GM12878 (cell line): ENCODE data around the gene P3R3URF. TPM values are rescaled to one million over a fixed set of nuclear protein-coding genes. Genes with fewer than 3 reads are reported as not detected.

Experiments
- ATAC-seq: fragments of 200-7000 bp; cut with Tn5 transposase; 3 replicates; pipeline ENCODE4 v1.9.1; 2020; ENCODE audit warnings: mild to moderate bottlenecking, moderate library complexity
- Bru-seq: library from RNA; stranded (reverse); fragments of 400-500 nt; gene quantifications from one replicate; lab custom pipeline; 2021; lab: Mats Ljungman, UMichigan
- BruChase-seq, 2 experiments: library from RNA; stranded (reverse); fragments of 400-500 nt; gene quantifications; one replicate each; lab custom pipeline; 2021; lab: Mats Ljungman, UMichigan
- BruUV-seq: library from RNA; stranded (reverse); fragments of 400-500 nt; replicated peaks from 2 replicates; lab custom pipeline; 2021; lab: Mats Ljungman, UMichigan
- CTCF ChIA-PET: fragments of 300-600 bp; sonication (Branson Sonifier 250); formaldehyde crosslinking; extraction: SDS; loops from one replicate; lab custom pipeline; 2021; ENCODE audit warnings: inconsistent platforms; lab: Yijun Ruan, JAX
- POLR2A ChIA-PET: fragments of 350-600 bp; formaldehyde crosslinking; extraction: SDS; loops from one replicate; lab custom pipeline; 2021; ENCODE audit warnings: inconsistent platforms; lab: Charles Lee
- RAD21 ChIA-PET: fragments of 300-600 bp; sonication (Branson Sonifier 250); formaldehyde crosslinking; loops from one replicate; lab custom pipeline; 2023; ENCODE audit warnings: antibody characterized with exemption; ENCODE audit not compliant: unreplicated experiment; lab: Charles Lee
- SMC1A ChIA-PET: fragments of 300-600 bp; sonication (Branson Sonifier 250); formaldehyde crosslinking; loops from one replicate; lab custom pipeline; 2023; ENCODE audit not compliant: unreplicated experiment, uncharacterized antibody; lab: Charles Lee
- DNase-seq: peaks from one replicate; pipeline ENCODE4 v3.0.0-alpha.2; 2011; ENCODE audit warnings: low read depth, low spot score
- FAIRE-seq: peaks from 3 replicates; lab custom pipeline; 2011; peaks lifted over from hg19 to GRCh38; lab: Jason Lieb, UNC
- H2AFZ ChIP-seq: 2 replicates; pipeline ENCODE4 v1.6.0; 2011; ENCODE audit warnings: low read depth, low read length, control low read depth; ENCODE audit not compliant: control insufficient read depth
- H3K27ac ChIP-seq: 2 replicates; pipeline ENCODE4 v1.5.1; 2011; ENCODE audit warnings: control low read depth; ENCODE audit not compliant: control insufficient read depth, insufficient read depth
- H3K27me3 ChIP-seq, 2 experiments: replicated peaks in 1 of 2; 2 replicates each; pipeline versions ENCODE4 v1.6.0 to v1.6.1; 2011; ENCODE audit warnings: low read length in 1 of 2; ENCODE audit not compliant: control insufficient read depth in 2 of 2, insufficient read depth in 2 of 2
- H3K36me3 ChIP-seq, 2 experiments: 2 replicates each; pipeline ENCODE4 v1.5.1; 2011; ENCODE audit warnings: low read length in 1 of 2; ENCODE audit not compliant: control insufficient read depth in 2 of 2, insufficient read depth in 2 of 2
- H3K4me1 ChIP-seq: 2 replicates; pipeline ENCODE4 v1.6.1; 2011; ENCODE audit warnings: mild to moderate bottlenecking, low read length, moderate library complexity, mixed read lengths; ENCODE audit not compliant: control insufficient read depth, insufficient read depth
- H3K4me2 ChIP-seq: 2 replicates; pipeline ENCODE4 v1.6.0; 2011; ENCODE audit warnings: control low read depth; ENCODE audit not compliant: control insufficient read depth, insufficient read depth
- H3K4me3 ChIP-seq: fragments of 200-600 bp; sonication (generic); 2 replicates; pipeline ENCODE4 v1.5.1; 2016
- H3K79me2 ChIP-seq: 2 replicates; pipeline ENCODE4 v1.6.0; 2011; ENCODE audit warnings: low read length; ENCODE audit not compliant: control insufficient read depth, insufficient read depth
- H3K9ac ChIP-seq: 2 replicates; pipeline ENCODE4 v1.8.0; 2011; ENCODE audit warnings: low read length, control low read depth, mixed read lengths; ENCODE audit not compliant: control insufficient read depth, insufficient read depth
- H3K9me3 ChIP-seq: replicated peaks from 3 replicates; pipeline ENCODE4 v1.5.1; 2011; ENCODE audit warnings: mild to moderate bottlenecking, low read length; ENCODE audit not compliant: control insufficient read depth, insufficient read depth
- H4K20me1 ChIP-seq: 2 replicates; pipeline ENCODE4 v1.6.0; 2011; ENCODE audit not compliant: control insufficient read depth, insufficient read depth
- DPF2 ChIP-seq: fragments of 450-650 bp; IDR thresholded peaks from 2 replicates; pipeline ENCODE4 v1.6.1; 2017; ENCODE audit warnings: mild to moderate bottlenecking
- ZZZ3 ChIP-seq: IDR thresholded peaks from 2 replicates; pipeline ENCODE4 v1.6.1; 2011; ENCODE audit warnings: low read depth; ENCODE audit not compliant: control insufficient read depth, insufficient read length
- WGBS: methylation state at CpG from one replicate; pipeline ENCODE4 v1.1.6; 2016; ENCODE audit warnings: low lambda C conversion rate; ENCODE audit not compliant: insufficient replicate concordance, insufficient coverage; ENCODE audit errors: missing lambda C conversion rate; 5-methylcytosine and 5-hydroxymethylcytosine counted together
- in situ Hi-C: fragments of 300-500 bp; cut with MboI; formaldehyde crosslinking; loops from 9 replicates; pipeline ENCODE4 v1.14.3; 2018; ENCODE audit warnings: mixed read lengths
- intact Hi-C: fragments of 100-400 bp; cut with micrococcal nuclease; formaldehyde crosslinking; loops from one replicate; pipeline ENCODE4 v1.14.2; 2022; ENCODE audit not compliant: unreplicated experiment
- long read RNA-seq, 2 experiments: library from polyadenylated mRNA; unstranded; transcript quantifications; one replicate each; pipeline ENCODE4 v2.0.0, GENCODE V29; 2019 to 2020
- polyA minus RNA-seq, 3 experiments: library from RNA; depleted of rRNA, polyadenylated mRNA; stranded (reverse); fragments of >200 nt; gene quantifications; 2 replicates each; pipeline ENCODE4 v1.2.3, GENCODE V29; 2011
- polyA plus RNA-seq, 11 experiments: library from polyadenylated mRNA; depleted of rRNA in 4 of 11; unstranded in 6 of 11; stranded (reverse) in 5 of 11; fragments of >200 nt; fragmentation: Nextera tagmentation in 4 of 11; fragmentation: Illumina TruSeq in 1 of 11; extraction: Ambion mirVana in 4 of 11; extraction: Trizol in 1 of 11; gene quantifications; 1 replicate in 1 of 11; 2 replicates in 10 of 11; pipeline versions ENCODE4 v1.2.1 to v1.2.3, GENCODE V29; 2011 to 2016; ENCODE audit warnings: inconsistent platforms in 2 of 11, missing spikeins in 2 of 11, low read depth in 1 of 11
- total RNA-seq, 4 experiments: library from RNA; depleted of rRNA in 3 of 4; stranded (reverse); fragments of >200 nt in 3 of 4; fragmentation: Illumina TruSeq in 1 of 4; extraction: Trizol in 1 of 4; gene quantifications; 2 replicates each; pipeline versions ENCODE4 v1.2.1 to v1.2.3, GENCODE V29; 2013 to 2021

The P3R3URF gene
- total RNA-seq (2013; cell fraction: nucleolus; rRNA removed): not detected in 2 replicates
- total RNA-seq (2014; rRNA removed) (not detected in 2 replicates), total RNA-seq (2014; rRNA removed; fragmentation: Illumina TruSeq; extraction: Trizol) (not detected in 2 replicates), total RNA-seq (2021) (not detected in 2 replicates), polyA plus RNA-seq (2011; rRNA removed) (not detected in 2 replicates), polyA plus RNA-seq (2014; fragmentation: Illumina TruSeq; extraction: Trizol) (not detected in 2 replicates), polyA plus RNA-seq (2014; fragmentation: Nextera tagmentation; extraction: Ambion mirVana) (not detected), polyA plus RNA-seq (2014; rRNA removed) (not detected in 2 replicates), polyA plus RNA-seq (2016; fragmentation: Nextera tagmentation; extraction: Ambion mirVana) (not detected), polyA minus RNA-seq (2011; rRNA and poly(A)+ RNA removed) (not detected in 2 replicates), Bru-seq, nascent RNA (not detected), BruChase-seq, experiment 1, labeled RNA remaining after a 6-hour chase (not detected), BruChase-seq, experiment 2, labeled RNA remaining after a 2-hour chase (not detected)
- polyA plus RNA-seq (2011; ENCODE audit: low read depth): not detected
- polyA plus RNA-seq (2011; cell fraction: cytosol; rRNA removed): not detected in 2 replicates
- not detected in 2 replicates for polyA plus RNA-seq (2011; cell fraction: nucleus; rRNA removed)
- polyA plus RNA-seq (2012): not detected in 2 replicates
- polyA minus RNA-seq (2011; cell fraction: cytosol; rRNA and poly(A)+ RNA removed): not detected in 2 replicates
- polyA minus RNA-seq (2011; cell fraction: nucleus; rRNA and poly(A)+ RNA removed): not detected in 2 replicates
- long read RNA-seq, experiment 1: 0 reads
- long read RNA-seq, experiment 2: 0 reads

- ChIA-PET SMC1A (interaction anchor here (0.9 to 8.0 kb wide), 5 partner anchors 19 to 139 kb away, joined by 3 to 50 read pairs (median 5); no protein-coding TSS in a partner anchor), CTCF (interaction anchor here (0.8 to 17.5 kb wide), 3 partner anchors 17 to 139 kb away, joined by 4 to 293 read pairs (median 4); no protein-coding TSS in a partner anchor), POLR2A (interaction anchor here (0.6 to 1.8 kb wide), 3 partner anchors 42 to 872 kb away, joined by 3 to 7 read pairs (median 4); no protein-coding TSS in a partner anchor), RAD21 (interaction anchor here (0.6 to 2.0 kb wide), 6 partner anchors 13 to 140 kb away, joined by 3 to 9 read pairs (median 3); no protein-coding TSS in a partner anchor)
- Histone ChIP-seq H3K4me3 (no peak within 1 kb of the TSS), H2AFZ (no peak within 1 kb of the TSS), H3K9ac (no peak within 1 kb of the TSS), H3K27ac (no peak within 1 kb of the TSS), H3K36me3 (no peaks in the 10 kb centered on the region), H3K9me3 (no peaks in the 10 kb centered on the region), H3K79me2 (no peaks in the 10 kb centered on the region), H4K20me1 (no peaks in the 10 kb centered on the region), H3K4me2 (no peak within 1 kb of the TSS), H3K27me3 (no peaks in the 10 kb centered on the region; a peak in 1 of 4 replicates), H3K4me1 (peaks cover 6% of the 10 kb centered on the region)
- no peak for FAIRE-seq
- 69% methylated on average over 13 of the region's 13 CpGs for WGBS
- in situ Hi-C loops: loop anchor here (5.0 kb wide), 2 partner anchors 51 to 139 kb away; no protein-coding TSS in a partner anchor
- BruUV-seq: no TSS peak
- TF ChIP-seq DPF2 (no peak), ZZZ3 (no peak)
- no peak for ATAC-seq
- intact Hi-C loops: no loop called here
- DNase-seq: no peak
These were observed at the start of gene P3R3URF for GRCh38 chr1:46176211-46176865. Gene P3R3URF, minus strand, starts transcription at chr1:46176488. Its CDS starts 17 bp downstream, at chr1:46176471.
